UCSD-AML1 (cell line): ENCODE data around the gene POLR2F.

Source experiments
- DNase-seq: peaks from one replicate; lab custom pipeline; 2025; ENCODE audit not compliant: unreplicated experiment; lab: John Stamatoyannopoulos, UW

POLR2F gene

DNA sequence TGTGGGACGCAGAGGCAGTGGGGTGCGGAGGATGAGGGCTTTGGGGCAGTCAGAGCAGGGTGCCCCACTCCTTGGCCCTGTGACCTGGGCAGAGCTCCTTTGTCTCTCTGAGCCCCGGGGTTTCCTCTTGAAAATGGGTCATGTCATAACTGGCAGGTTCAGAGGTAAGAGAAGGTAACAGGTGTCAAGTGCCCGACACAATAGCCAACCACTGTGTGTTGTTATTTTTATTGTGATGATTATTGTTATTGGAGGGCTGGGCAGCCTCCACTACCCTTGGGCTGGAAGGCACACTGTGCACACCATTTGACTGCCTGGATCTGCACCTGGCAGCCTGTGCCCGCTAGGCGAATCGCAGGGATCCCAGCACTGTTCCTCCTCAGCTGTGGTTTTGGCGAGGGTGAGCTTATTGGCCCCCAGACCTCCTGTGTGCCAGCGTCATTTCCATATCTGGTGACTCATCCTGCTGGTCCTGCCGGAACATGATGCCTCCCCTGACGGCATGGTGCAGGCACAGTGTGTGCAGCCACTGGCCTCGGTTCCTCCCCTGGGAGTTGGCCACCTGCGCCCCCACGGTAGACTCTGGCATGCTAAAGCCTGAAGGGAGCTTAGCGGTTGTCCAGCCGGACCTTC lies 46.3 kb downstream of the POLR2F start:
- peak; percentile 58 for DNase-seq

DNA sequence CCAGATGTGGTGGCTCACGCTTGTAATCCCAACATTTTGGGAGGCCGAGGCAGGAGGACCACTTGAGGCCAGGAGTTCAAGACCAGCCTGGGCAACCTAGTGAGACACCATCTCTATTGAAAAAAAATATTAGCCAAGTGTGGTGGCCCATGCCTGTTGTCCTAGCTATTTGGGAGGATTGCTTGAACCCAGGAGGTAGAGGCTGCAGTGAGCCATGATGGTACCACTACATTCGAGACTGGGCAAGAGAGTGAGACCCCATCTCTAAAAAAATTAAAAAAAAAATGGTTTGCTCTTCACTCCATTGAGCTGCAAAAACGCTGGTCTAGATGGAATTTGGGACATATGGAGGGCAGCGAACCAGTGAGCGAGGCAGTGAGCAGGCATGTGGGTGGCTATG lies 52.4 kb downstream of the POLR2F start:
- no peak for DNase-seq

- no peak for DNase-seq
Observed at GRCh38 chr22:38006906-38007305, 53.4 kb downstream of the POLR2F start.

DNA sequence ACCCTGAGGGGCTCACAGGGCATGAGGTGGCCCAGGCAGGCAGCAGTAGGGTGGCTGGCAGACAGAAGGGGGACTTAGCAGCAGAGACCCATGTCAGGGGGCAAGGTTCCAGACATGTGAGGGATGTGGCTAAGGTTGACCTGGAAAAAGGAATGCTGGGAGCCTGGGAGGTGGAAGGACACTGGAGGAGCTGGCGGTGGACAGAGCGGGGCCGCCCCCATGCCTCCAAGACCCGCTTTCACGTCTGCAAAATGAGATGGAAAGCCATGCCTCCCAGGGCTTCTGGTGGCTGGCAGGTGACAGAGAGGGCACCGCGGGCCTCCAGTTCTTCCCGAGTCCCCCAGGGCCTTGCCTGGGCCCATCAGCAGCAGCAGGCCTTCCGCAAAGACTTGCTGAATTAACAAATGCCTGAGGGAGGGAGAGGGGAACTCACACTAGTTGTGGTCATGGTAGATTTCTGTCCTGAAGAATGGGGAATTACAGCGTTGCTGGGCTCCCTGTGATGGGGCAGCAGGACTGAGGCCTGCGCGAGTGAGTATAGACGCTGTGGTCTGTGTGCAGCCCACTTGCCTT lies 53.9 kb downstream of the POLR2F start:
- DNase-seq = no peak

GRCh38 chr22:38009000-38009806 lies 55.7 kb downstream of the POLR2F start:
- DNase-seq = no peak

DNA sequence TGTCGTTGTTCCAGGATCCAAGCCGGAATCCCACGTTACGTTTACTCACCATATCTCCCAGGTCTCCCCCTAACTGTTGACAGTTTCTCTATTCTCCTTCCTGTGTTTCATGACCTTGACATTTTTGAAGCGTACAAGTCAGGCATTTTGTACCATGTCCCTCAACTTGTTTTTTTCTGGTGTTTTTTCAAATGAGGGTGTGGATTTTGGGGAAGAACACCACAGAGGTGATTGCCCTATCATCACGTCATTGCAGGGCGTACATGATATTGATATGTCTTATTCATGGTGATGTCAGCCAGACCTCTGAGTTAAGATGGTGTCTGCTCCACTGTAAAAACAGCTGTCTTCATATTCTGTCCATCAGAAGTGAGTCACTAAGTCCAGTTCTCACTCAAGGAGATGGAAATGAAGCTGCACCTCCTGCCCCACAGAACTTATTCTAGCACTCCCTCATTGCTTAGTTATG lies 59.1 kb downstream of the POLR2F start:
- no peak for DNase-seq

GRCh38 chr22:38014083-38014482 lies 60.6 kb downstream of the POLR2F start:
- DNase-seq = no peak

- no peak for DNase-seq
Observed at GRCh38 chr22:38016182-38017151, 63.0 kb downstream of the POLR2F start.

DNA sequence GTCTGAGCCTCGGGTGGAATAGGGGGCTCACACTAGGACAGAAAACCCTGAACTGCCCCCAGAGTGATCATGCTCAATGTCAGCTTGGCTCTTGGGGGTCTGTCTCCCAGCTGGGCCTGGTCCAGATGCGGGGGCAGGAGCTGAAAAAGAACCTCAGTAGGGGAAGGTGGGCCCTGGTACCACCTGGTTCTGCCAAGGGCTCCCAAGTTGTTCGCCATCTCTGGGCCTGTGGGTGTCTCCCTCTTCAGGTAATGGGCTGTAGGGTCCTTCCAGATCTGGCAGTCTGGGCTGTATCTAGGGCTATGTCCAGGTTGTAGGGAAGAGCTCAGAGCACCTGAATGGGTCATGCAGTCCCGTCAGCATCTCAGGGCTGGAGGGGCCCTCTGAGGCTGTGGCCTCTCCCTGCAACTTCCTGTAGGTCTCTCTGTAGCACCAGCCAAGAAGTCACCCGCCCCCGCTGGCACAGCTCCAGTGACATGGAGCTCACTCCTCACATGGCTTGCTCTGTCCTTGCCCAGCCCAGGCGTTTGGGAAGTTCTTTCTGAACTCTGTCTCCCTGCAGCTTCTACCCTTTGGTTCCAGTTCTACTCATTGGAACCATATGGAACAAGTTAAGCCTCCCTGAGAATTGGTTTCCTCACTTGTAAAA lies 63.9 kb downstream of the POLR2F start:
- peak; percentile 64 for DNase-seq

DNA sequence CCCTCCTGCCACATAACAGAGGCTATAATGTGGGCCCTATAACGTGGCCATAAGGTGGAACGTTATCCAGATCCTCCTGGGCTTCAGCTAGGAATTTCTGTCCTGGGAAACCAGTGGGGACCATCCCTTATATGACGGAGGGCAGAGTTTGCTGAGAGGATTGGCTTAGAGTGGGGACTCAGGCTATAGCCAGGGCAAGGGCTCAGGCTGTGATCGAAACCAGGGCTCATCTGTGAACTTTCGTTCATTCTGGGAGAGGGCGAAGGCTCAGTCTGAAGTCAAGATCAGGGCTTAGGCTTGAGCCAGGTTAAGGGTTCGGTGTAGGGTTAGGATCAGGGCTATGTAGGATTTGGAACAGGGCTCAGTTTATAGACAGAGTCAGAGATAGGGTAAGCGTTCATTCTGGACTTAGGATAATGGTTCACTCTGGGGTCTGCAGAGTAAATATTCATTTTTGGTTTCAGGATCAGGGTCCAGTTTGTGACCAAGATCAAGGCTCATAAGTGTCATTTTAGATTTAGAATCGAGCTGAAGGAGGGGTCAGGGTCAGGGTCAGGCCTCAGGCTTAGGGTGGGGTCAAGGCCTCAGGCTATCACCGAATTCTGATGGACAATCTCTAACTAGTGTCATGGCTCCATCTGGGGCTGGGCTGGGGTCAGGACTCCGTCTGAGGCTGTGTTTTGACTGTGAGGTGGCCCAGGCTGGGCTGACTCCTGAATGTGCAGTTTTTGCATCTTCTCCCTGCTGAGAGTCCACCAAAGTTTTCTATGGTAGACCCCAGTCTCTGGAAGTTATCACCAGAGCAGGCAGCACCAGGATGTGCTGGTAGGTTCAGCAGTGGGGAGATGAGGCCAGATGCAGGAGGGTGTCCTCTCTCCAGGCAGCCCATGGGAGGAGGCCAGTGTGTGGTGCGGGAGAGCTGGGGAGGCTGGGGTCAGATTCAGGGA lies 64.7 kb downstream of the POLR2F start:
- no peak for DNase-seq
